D721Med (cell line): Measurements from ENCODE around the gene CHMP4A.

Experiments used
- DNase-seq: peaks from one replicate; pipeline ENCODE4 v3.0.0; 2011; ENCODE audit warnings: low spot score; ENCODE audit not compliant: insufficient read length
- FAIRE-seq: peaks from 2 replicates; lab custom pipeline; 2011; peaks lifted over from hg19 to GRCh38; lab: Jason Lieb, UNC
- TF ChIP-seq, protein P1 (sequence below): IDR thresholded peaks from 2 replicates; pipeline ENCODE4 v1.5.1; 2012; ENCODE audit warnings: mild to moderate bottlenecking, control low read depth; ENCODE audit not compliant: insufficient read depth; ENCODE audit errors: missing control alignments

Gene CHMP4A

DNA sequence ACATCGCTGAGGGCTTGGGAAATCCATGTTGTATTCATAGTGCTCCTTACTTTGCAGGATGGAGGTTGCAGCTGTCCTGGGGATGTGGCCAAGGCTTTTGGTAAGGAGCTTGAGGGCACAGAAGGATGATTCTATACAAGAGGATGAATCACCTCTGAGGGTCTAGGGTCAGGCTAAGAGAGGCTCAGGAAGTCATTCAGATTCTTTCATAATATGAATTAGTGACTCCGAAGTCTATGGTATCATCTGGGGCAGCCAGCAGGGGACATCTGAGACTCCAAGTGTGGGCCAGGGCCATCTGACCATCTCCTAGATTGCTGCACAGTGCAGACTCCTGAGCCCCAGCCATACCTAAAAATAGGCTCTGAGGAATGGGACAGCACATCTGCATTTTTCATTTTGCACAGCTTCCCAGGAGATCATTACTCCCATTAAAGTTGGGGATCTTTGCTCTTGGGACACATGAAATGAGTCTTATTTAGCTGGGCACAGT is 24.2 kb upstream of the CHMP4A start:
- DNase-seq (no peak), FAIRE-seq (no peak)
- TF ChIP-seq, protein P1, sequence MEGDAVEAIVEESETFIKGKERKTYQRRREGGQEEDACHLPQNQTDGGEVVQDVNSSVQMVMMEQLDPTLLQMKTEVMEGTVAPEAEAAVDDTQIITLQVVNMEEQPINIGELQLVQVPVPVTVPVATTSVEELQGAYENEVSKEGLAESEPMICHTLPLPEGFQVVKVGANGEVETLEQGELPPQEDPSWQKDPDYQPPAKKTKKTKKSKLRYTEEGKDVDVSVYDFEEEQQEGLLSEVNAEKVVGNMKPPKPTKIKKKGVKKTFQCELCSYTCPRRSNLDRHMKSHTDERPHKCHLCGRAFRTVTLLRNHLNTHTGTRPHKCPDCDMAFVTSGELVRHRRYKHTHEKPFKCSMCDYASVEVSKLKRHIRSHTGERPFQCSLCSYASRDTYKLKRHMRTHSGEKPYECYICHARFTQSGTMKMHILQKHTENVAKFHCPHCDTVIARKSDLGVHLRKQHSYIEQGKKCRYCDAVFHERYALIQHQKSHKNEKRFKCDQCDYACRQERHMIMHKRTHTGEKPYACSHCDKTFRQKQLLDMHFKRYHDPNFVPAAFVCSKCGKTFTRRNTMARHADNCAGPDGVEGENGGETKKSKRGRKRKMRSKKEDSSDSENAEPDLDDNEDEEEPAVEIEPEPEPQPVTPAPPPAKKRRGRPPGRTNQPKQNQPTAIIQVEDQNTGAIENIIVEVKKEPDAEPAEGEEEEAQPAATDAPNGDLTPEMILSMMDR, result no peak

DNA sequence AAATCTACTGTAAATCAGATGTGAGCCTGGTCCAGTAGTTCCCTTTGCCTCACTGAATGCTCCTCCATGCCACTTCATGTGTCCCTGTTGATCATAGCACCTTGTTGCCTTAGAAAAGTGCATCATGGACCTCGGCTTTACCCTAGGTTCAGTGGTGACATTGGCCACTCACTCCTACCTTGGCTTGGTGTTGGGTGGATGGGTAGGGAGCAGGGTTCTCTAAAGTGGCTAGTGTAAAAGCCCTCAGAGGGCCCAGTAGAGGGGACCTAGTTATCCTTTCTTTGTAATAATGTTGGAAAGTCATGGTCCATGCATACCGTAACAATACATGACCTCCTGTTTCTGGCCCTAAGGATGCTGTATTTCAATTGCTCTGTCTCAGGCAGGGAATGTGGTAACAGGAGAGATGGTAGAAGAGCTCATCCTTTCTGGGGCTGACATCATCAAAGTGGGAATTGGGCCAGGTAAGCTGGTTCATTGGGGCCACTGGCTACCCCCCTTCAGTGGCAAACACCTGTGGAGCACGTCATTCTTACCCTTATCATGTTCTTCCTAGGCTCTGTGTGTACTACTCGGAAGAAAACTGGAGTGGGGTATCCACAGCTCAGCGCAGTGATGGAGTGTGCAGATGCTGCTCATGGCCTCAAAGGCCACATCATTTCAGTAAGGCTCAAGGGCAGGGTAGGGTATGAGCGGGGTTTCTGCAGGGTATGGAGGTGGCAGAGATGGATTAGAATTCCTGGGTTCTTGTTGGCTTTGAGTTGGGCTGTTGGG is 23.6 kb upstream of the CHMP4A start:
- DNase-seq (no peak), FAIRE-seq (no peak)
- TF ChIP-seq, protein P1, result no peak

DNA sequence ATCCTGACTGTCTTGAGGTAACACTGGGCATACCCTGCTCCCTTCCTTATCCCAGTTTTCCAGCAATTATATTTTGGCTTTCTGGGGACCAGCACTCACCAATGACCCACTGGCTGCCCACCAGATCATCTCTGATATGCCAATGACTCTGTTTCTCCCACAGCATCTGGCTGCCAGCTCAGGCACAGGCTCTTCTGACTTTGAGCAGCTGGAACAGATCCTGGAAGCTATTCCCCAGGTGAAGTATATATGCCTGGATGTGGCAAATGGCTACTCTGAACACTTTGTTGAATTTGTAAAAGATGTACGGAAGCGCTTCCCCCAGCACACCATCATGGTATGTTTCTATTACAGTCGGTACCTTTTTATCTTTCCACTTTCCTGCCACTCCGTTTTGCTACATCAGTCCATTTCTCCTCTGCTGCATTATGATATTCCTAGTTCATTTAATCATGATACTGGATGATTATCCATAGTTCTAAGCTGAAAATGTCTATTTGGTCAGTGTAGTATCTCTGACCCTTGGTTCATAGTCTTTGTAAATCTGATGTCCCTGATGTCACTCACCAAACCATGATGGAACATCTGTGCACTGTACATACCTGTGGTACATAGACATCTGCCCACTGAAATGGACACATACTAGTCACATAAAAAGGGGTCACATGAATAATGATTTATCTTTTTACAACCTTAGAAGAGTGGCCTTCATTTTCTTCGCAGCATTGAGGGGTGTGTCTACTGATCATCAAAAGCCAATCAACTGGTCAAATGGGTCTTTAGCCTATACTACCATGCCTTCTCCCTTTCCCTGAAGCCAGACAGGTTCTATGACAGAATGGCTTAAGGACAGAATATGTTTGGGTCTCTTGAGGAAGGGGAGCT is 22.8 kb upstream of the CHMP4A start:
- TF ChIP-seq, protein P1, result no peak
- no peak for DNase-seq
- FAIRE-seq, result no peak

DNA sequence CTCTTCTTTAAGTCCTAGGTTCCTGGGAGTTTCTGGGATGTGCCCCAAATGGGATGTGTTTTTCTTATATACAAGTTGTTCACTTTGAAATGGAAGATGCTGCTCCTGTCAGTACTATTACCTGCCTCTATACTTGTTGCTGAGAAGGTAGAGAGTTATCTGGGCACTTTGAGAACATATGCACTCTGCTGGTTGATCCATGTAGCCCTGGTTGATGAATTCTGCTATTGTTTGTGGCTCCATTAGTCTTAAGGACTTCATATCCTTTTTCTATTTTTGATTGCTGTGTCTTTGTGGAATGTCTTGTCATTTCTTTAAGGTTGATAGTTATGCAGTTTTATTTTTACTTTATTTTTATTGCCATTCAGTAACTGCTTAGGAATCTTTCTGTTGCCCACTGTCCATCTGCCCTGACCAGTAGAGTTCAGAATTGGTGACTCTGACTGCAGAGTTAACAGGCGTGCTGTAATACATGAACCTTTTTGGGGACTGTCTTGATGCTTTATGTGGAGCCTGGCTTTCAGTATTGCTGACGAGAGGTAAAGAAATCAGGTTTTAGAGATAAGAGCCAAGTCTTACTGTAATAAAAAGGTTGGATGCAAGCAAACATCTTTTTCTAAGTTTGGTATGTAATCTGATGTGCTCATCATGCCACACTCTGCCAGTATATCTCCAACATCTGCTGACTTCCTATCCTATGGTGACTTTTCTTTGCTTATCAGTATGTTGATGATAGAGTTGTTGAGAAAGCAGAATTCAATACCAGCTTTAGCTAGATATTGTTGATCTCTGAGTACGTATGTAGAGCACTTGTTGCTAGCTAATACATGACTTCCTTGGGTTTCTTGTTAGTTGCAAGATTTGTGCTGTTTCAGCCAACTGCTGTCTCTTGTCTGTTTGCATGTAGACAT is 21.1 kb upstream of the CHMP4A start:
- TF ChIP-seq, protein P1, result no peak
- no peak for FAIRE-seq
- DNase-seq, result no peak

DNA sequence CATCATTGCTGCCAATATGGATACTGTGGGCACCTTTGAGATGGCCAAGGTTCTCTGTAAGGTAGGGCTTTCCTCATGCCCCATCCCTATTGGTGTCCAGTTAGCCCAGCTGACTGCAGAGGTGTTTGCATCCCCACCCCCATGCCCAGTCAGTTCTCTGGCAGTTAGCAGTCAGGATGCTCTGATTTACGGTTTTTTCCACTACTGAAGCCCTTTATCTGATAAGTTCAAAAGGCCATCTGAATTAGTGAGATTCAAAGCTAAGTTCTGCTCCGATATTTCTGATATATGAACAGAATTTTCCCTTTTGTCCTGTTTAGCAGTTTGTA is 20.2 kb upstream of the CHMP4A start:
- TF ChIP-seq, protein P1, result no peak
- no peak for DNase-seq
- no peak for FAIRE-seq

DNA sequence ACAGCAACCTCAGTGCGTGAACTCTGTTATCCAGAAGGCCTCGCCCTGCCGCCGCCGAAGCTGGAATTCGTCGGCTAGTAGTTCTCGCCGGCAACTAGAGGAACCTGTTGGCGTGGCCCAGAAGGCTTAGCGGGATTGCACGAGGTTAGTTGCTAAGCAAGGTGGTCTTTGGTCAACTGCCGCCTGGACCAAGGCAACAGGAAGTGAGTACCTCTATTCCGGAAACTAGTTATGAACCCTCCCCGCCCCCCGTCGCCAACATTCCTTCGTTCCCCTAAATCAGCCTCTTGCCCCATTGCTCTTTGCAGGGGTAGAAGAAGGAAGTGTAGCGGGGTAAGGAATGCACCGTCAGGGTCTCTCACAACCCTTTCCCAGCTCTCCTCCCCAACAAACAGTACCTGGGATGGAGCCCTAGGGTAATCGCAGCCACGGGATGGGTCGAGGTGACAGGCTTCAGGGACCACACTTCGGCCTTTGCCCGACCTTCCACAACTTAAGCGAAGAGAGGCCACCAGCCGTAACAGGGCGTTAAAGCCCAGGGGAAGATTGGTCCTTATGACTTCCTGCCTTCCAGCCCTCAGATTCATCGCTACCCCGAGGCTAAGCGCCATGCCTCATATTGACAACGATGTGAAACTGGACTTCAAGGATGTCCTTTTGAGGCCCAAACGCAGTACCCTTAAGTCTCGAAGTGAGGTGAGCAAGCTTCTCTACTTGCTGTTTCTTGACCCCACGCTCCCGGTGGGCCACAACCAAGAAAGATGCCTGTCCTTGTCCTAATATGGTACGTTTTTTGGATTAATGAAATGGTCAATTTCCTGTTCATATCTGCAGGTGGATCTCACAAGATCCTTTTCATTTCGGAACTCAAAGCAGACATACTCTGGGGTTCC is 19.6 kb upstream of the CHMP4A start, which contains the start of gene GMPR2:
TSS of gene GMPR2 (plus strand) at position 285 of the 893 bp plus-strand sequence. CDS start at position 610, 325 bp downstream.
- DNase-seq, result peak; percentile 45
- no peak for FAIRE-seq
- TF ChIP-seq, protein P1, result no peak
